ENCODE measurements around the gene CCDC71L.

GRCh38 chr7:106678795-106679152 is 17.8 kb upstream of the CCDC71L start:
- TF ChIP-seq POLR2A (IDR thresholded peaks at IDR 0.05; ENCODE audit: low read depth, low read length) (no peak), POLR2AphosphoS5 (IDR thresholded peaks at IDR 0.05; ENCODE audit: low read depth, low read length) (no peak)
